Calu3 (cell line): ENCODE data around the gene TRIM23. TPM values are rescaled to one million over a fixed set of nuclear protein-coding genes. Genes with fewer than 3 reads are reported as not detected.

Source experiments
- BruUV-seq: library from RNA; stranded (reverse); fragments of 400-500 nt; replicated peaks from 2 replicates; lab custom pipeline; 2021; lab: Mats Ljungman, UMichigan
- CTCF ChIA-PET: fragments of 300-600 bp; sonication (Branson Sonifier 250); formaldehyde crosslinking; loops from one replicate; lab custom pipeline; 2022; ENCODE audit warnings: antibody characterized with exemption; lab: Charles Lee
- DNase-seq: peaks from one replicate; pipeline ENCODE4 v3.0.0; 2022
- H3K27ac Mint-ChIP-seq: one replicate; pipeline ENCODE4 v1.8.0; 2022; ENCODE audit warnings: mixed read lengths; ENCODE audit not compliant: unreplicated experiment
- H3K27me3 Mint-ChIP-seq: one replicate; pipeline ENCODE4 v1.8.0; 2022; ENCODE audit warnings: mixed read lengths; ENCODE audit not compliant: unreplicated experiment
- H3K36me3 Mint-ChIP-seq: one replicate; pipeline ENCODE4 v1.8.0; 2022; ENCODE audit warnings: mild to moderate bottlenecking, moderate library complexity, mixed read lengths; ENCODE audit not compliant: insufficient read depth, unreplicated experiment
- H3K4me1 Mint-ChIP-seq: one replicate; pipeline ENCODE4 v1.8.0; 2022; ENCODE audit warnings: mild to moderate bottlenecking, low read depth, mixed read lengths; ENCODE audit not compliant: unreplicated experiment
- H3K4me3 Mint-ChIP-seq: one replicate; pipeline ENCODE4 v1.8.0; 2022; ENCODE audit warnings: mild to moderate bottlenecking, low read depth, moderate library complexity, mixed read lengths; ENCODE audit not compliant: unreplicated experiment
- H3K9me3 Mint-ChIP-seq: one replicate; pipeline ENCODE4 v1.8.0; 2022; ENCODE audit warnings: low read depth, mixed read lengths; ENCODE audit not compliant: unreplicated experiment
- intact Hi-C: fragments of 100-400 bp; cut with micrococcal nuclease; formaldehyde crosslinking; loops from one replicate; pipeline ENCODE4 v1.10.0; 2022; ENCODE audit not compliant: unreplicated experiment
- total RNA-seq: library from RNA; stranded (reverse); gene quantifications from 2 replicates; pipeline ENCODE4 v1.2.3, GENCODE V29; 2022
- TF ChIP-seq, protein P1 (sequence below): fragments of 200-600 bp; IDR thresholded peaks from one replicate; pipeline ENCODE4 v1.8.0; 2022; ENCODE audit warnings: antibody characterized with exemption; ENCODE audit not compliant: unreplicated experiment

Gene TRIM23
- total RNA-seq, 1 experiment from 2014 or later = 12.5 TPM

DNA sequence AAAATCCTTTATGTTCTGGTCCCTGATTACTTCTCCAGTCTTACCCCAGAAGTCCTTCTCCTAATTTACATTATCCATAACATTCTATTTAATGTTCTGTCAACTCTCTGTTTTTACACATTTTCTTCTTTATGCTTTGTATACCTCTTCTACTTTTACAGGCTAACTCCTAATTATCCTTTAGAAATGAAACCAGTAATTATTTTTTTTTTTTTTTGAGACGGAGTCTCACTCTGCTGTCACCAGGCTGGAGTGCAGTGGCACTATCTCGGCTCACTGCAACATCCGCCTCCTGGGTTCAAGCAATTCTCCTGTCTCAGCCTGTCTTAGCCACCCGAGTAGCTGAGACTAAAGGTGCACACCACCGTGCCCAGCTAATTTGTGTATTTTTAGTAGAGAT, 70.2 kb downstream of the TRIM23 start:
- TF ChIP-seq, protein P1, sequence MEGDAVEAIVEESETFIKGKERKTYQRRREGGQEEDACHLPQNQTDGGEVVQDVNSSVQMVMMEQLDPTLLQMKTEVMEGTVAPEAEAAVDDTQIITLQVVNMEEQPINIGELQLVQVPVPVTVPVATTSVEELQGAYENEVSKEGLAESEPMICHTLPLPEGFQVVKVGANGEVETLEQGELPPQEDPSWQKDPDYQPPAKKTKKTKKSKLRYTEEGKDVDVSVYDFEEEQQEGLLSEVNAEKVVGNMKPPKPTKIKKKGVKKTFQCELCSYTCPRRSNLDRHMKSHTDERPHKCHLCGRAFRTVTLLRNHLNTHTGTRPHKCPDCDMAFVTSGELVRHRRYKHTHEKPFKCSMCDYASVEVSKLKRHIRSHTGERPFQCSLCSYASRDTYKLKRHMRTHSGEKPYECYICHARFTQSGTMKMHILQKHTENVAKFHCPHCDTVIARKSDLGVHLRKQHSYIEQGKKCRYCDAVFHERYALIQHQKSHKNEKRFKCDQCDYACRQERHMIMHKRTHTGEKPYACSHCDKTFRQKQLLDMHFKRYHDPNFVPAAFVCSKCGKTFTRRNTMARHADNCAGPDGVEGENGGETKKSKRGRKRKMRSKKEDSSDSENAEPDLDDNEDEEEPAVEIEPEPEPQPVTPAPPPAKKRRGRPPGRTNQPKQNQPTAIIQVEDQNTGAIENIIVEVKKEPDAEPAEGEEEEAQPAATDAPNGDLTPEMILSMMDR = no peak
- BruUV-seq = no TSS peak
- Mint-ChIP-seq H3K27me3 (no peaks in the 10 kb centered on the region), H3K36me3 (peaks cover 4% of the 10 kb centered on the region), H3K9me3 (no peaks in the 10 kb centered on the region), H3K4me3 (no peak overlapping the region), H3K4me1 (no peaks in the 10 kb centered on the region), H3K27ac (no peak overlapping the region)
- intact Hi-C loops = no loop called here
- DNase-seq = no peak
- CTCF ChIA-PET = no interaction called here

DNA sequence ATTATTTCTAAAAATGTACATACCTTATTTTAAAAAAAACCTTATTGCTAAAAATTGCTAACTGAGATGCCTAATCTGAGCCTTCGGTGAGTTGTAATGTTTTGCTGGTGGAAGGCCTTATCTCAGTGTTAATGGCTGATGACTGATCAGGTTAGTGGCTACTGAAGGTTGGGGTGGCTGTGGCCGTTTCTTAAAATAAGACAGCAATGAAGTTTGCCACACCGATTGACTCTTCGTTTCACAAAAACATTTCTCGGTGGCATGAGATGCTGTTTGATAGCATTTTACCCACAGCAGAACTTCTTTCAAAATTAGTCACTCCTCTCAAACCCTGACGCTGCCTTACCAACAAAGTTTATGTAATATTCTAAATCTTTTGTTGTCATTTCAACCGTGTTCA, 75.9 kb downstream of the TRIM23 start:
- TF ChIP-seq, protein P1 = no peak
- Mint-ChIP-seq H3K27me3 (no peaks in the 10 kb centered on the region), H3K36me3 (peaks cover 4% of the 10 kb centered on the region), H3K4me1 (no peaks in the 10 kb centered on the region), H3K9me3 (no peaks in the 10 kb centered on the region), H3K27ac (no peak overlapping the region), H3K4me3 (no peak overlapping the region)
- intact Hi-C loops = no loop called here
- no TSS peak for BruUV-seq
- no peak for DNase-seq
- CTCF ChIA-PET = no interaction called here

DNA sequence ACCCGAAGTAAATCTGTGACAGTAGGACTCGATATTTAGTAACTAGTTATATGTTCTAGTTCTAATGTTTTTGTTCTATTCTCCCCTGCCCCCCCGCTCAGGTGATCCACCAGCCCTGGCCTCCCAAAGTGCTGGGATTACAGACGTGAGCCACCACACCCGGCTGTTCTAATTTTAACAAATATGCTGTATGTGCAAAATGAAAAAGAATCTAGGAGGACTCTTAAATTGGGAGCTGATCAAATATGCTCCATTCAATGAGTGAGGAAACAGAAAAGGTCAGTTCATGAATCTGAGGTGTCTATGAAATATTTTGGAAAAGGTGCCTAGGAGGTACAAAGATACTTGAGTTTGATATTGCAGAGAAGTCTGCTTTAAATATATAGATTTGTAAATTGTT, 78.0 kb downstream of the TRIM23 start:
- H3K9me3 Mint-ChIP-seq = no peaks in the 10 kb centered on the region
- BruUV-seq = no TSS peak
- no peak overlapping the region for H3K27ac Mint-ChIP-seq
- DNase-seq = no peak
- H3K4me3 Mint-ChIP-seq = no peak overlapping the region
- CTCF ChIA-PET = no interaction called here
- H3K4me1 Mint-ChIP-seq = peaks cover 1% of the 10 kb centered on the region
- H3K36me3 Mint-ChIP-seq = peaks cover 10% of the 10 kb centered on the region
- H3K27me3 Mint-ChIP-seq = no peaks in the 10 kb centered on the region
- TF ChIP-seq, protein P1 = no peak
- intact Hi-C loops = no loop called here

DNA sequence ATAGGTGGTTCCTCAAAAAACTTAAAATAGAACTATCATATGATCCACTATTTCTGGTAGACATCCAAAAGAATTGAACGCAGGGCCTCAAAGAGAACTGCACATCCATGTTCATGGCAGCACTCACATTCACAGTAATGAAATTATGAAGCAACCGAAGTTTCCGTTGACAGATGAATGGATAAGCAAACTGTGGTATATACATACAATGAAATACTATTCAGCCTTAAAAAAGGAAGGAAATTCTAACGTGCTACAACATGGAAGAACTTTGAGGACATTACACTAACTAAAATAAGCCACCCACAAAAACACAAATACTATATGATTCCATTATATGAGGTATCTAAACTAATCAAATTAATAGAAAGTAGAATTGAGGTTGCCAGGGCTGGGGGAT, 79.7 kb downstream of the TRIM23 start:
- intact Hi-C loops = no loop called here
- no peaks in the 10 kb centered on the region for H3K9me3 Mint-ChIP-seq
- H3K4me3 Mint-ChIP-seq = no peak overlapping the region
- H3K27me3 Mint-ChIP-seq = no peaks in the 10 kb centered on the region
- DNase-seq = no peak
- no TSS peak for BruUV-seq
- CTCF ChIA-PET = no interaction called here
- peaks cover 12% of the 10 kb centered on the region for H3K36me3 Mint-ChIP-seq
- TF ChIP-seq, protein P1 = no peak
- no peak overlapping the region for H3K27ac Mint-ChIP-seq
- peaks cover 10% of the 10 kb centered on the region for H3K4me1 Mint-ChIP-seq
